GM08714 (cell line): ENCODE measurements around the gene FER.
"Not testable (repeated sequence)": the region's sequence is repeated elsewhere in the genome, so short reads cannot be mapped to it uniquely, and the experiment has no call there.

Source experiments
- H3K4me3 ChIP-seq: fragments of 200-500 bp; sonication (Bioruptor generic); 2 replicates; pipeline ENCODE4 v1.5.1; 2014; ENCODE audit warnings: mild to moderate bottlenecking, low read length, inconsistent platforms
- ZNF274 ChIP-seq: IDR thresholded peaks from 2 replicates; pipeline ENCODE4 v1.6.1; 2012; ENCODE audit warnings: mild to moderate bottlenecking, low read depth, low read length

FER gene

GRCh38 chr5:108867656-108868055, 120.0 kb downstream of the FER start:
- no peak for TF ChIP-seq ZNF274
- no peak overlapping the region for H3K4me3 ChIP-seq

DNA sequence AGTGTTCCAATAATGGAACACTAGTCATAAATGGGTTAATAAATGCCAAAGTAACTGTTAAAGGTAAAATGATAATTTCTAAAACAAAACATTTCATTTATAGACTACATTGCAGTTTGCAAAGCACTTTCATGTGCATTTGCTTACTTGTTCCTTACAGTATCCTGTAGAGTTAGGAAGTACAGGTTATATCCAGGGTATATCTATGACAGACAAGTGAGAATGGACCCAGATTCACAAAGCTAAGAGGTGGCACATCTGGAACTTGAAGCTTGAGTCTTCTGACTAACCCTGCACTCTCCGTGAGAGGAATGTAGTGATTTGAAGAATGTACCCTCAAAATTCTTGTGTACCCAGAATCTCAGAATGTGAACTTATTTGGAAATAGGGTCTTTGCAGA, 121.4 kb downstream of the FER start:
- no peak for TF ChIP-seq ZNF274
- no peak overlapping the region for H3K4me3 ChIP-seq

DNA sequence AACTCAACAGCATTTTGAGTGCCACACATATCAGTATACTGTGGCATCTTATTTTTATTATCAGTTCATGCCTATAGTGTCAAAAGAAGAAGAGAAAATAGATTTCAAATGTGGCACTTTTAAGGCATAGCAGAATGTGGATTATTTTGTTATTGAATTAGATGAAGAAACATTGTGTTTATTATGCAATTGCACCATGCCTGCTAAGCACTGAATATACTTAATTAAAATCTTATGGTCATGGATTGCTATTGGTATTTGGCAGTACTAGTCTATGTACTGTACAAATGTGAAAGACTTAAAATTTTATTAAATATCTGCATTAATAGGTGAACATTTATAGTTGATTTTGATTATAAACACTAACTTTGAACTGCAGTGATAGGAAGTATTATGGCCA, 128.8 kb downstream of the FER start:
- no peak overlapping the region for H3K4me3 ChIP-seq
- TF ChIP-seq ZNF274: no peak

- H3K4me3 ChIP-seq: no peak overlapping the region
- TF ChIP-seq ZNF274: no peak
These were observed 131.1 kb downstream of the FER start for GRCh38 chr5:108878756-108879155.

DNA sequence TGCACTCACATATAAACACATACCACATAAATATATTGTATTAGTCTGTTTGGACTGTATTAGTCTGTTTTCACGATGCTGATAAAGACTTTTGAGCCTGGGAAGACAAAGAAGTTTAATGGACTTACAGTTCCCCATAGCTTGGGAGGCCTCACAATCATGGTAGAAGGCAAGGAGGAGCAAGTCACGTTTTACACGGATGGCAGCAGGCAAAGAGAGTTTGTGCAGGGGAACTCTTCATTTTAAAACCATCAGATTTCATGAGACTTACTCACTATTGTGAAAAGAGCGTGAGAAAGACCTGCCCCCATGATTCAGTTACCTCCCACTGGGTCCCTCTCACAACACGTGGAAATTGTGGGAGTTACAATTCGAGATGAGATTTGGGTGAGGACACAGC, 133.4 kb downstream of the FER start:
- no peak for TF ChIP-seq ZNF274
- H3K4me3 ChIP-seq: no peak overlapping the region

- TF ChIP-seq ZNF274: no peak
- no peak overlapping the region for H3K4me3 ChIP-seq
These were observed 137.0 kb downstream of the FER start for GRCh38 chr5:108884736-108885135.

DNA sequence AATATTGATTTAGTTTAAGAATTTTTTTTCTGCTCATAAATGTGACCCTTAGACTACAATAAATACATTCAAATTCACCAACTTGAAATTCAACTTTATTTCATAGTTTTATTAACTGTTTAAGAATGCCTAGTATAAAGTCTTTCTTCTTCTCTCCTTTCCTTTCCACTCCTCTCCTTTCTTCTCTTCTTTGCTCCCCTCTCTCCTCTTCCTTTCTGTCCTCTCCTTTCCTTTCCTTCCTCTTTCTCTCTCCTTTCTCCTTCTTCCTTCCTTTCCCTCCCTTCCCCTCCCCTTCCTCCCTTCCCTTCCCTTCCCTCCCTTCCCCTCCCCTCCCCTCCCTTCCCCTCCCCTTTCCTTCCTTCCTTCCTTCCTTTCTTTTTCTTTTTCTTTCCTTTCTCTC, 150.6 kb downstream of the FER start:
- no peak for TF ChIP-seq ZNF274
- H3K4me3 ChIP-seq: no peak overlapping the region

DNA sequence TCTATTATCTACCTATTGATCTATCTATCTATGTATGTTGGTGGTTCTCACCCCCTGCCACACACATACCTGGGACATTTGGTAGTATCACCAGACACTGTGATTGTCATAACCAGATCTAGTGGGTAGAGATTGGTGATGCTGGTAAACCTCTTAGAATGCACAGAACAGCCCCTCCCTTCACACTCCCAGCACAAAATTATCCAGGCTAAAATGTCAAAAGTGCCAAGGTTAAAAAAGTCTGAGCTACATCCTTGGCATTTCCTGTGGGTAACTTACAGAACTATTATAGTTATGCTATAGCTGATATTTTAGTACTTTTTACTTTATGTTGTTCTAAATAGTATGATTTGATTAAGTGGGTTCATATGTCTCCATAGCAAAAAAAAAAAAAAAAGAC, 151.0 kb downstream of the FER start:
- TF ChIP-seq ZNF274: no peak
- H3K4me3 ChIP-seq: no peak overlapping the region

DNA sequence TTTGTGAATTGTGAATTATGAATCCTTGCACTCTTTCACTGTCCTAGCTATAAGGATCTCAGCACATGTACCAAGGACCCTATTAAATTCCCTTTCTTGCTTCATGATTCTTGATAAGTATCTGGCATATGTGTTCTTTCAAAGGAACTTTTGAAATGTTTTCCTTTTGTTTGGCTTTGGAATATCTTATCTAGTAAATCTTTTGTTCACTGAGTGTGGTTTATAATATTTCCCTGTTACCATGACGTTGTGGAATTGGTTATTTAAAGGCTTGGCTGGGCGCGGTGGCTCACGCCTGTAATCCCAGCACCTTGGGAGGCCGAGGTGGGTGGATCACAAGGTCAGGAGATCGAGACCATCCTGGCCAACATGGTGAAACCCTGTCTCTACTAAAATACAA, 151.5 kb downstream of the FER start:
- not testable (repeated sequence) for H3K4me3 ChIP-seq

GRCh38 chr5:108900668-108901067, 153.0 kb downstream of the FER start:
- no peak for TF ChIP-seq ZNF274
- H3K4me3 ChIP-seq: no peak overlapping the region

DNA sequence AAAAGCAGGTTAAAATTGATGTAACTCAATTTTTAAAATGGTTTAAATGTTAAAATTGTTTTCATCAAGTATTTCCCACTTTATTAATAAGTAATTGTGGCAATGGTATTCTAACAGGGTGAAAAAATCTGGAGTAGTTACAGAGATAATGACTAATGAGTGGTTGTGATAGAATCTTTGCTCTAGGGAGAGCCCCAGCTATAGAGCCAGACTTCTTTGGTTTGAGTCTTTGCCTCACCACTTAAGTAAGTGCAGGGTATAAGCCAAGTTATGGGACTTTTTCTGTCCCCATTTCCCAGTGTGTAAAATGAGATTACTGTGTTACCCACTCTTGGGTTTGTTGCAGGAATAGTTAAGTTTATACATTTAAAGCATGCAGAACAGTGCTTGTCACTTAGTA, 158.1 kb downstream of the FER start:
- H3K4me3 ChIP-seq: no peak overlapping the region
- TF ChIP-seq ZNF274: no peak

DNA sequence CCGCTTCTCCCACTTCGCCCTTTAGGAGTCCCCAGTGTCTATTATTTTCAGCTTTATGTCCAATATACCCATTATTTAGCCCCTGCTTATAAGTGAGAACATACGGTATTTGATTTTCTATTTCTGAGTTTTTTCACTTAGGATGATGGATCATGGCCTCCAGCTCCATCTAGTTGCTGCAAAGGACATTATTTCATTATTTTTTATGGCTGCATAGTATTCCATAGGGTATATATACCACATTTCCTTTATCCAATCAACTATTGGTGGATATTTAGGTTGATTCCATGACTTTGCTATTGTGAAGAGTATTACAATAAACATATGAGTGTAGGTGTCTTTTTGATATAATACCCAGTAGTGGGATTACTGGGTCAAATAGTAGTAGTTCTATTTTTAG, 162.9 kb downstream of the FER start:
- no peak for TF ChIP-seq ZNF274
- no peak overlapping the region for H3K4me3 ChIP-seq

GRCh38 chr5:108911055-108911454, 163.4 kb downstream of the FER start:
- H3K4me3 ChIP-seq: no peak overlapping the region
- TF ChIP-seq ZNF274: no peak

DNA sequence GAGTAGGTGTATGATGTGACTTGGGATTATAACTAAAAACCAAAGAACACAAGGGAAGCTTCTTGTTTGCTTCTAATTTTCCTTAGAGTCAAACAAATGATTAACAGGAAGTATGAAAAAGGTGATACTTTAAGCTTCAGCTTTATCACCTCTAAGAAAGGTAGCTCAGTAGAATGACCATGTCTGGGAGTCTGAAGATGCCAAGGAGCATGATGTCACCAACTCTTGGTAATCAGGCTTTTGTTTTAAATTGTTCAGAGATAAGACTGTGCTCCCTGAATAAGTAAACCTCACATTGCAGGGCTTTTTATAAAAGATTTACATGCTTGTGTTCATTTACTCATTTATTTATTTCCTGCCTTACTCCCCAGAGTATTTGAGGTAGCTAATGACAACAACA, 169.9 kb downstream of the FER start:
- no peak overlapping the region for H3K4me3 ChIP-seq
- no peak for TF ChIP-seq ZNF274

- H3K4me3 ChIP-seq: no peak overlapping the region
- TF ChIP-seq ZNF274: no peak
These were observed 172.1 kb downstream of the FER start for GRCh38 chr5:108919591-108920326.

GRCh38 chr5:108924457-108924961, 176.8 kb downstream of the FER start:
- H3K4me3 ChIP-seq: peak overlapping the region; percentile 76
- TF ChIP-seq ZNF274: no peak

DNA sequence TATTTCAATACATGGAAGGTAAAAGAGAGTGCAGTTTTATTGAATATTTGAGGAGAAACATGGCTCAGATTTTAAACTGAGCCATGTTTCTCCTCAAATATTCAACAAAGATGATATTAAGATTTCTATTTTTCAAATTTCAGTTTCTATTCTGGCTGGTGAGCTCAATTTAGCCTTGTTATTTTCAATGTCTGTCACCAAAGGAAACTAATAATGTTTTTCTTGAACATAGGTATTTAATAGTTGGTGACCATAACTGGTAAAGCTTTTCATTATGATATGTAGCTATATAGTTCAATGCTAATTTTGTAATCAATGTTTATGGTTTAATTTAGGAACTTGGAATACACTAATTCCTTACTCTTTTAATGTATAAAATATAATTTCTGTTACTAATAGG, 177.4 kb downstream of the FER start:
- H3K4me3 ChIP-seq: no peak overlapping the region
- no peak for TF ChIP-seq ZNF274
